Right lobe of liver (tissue), 4 donors: Measurements from ENCODE around the gene TMEM11.

Experiments
- CTCF ChIP-seq, 4 donors: fragments of 200-600 bp in 3 of 4; fragments of 450-650 bp in 1 of 4; IDR thresholded peaks; one replicate each; pipeline versions ENCODE4 v1.5.1 to v1.8.0; 2016 to 2022; ENCODE audit warnings: antibody characterized with exemption in 4 of 4, mild to moderate bottlenecking in 2 of 4
- POLR2A ChIP-seq: fragments of 450-650 bp; IDR thresholded peaks from one replicate; pipeline ENCODE4 v1.6.1; 2017; ENCODE audit warnings: antibody characterized with exemption, mild to moderate bottlenecking
- donor health status: DM: no; HTN: no; CAD: no.
- donor health status: DM: no; HTN: no; CAD: no.
- donor health status: DM: no; HTN: yes; CAD: no.

DNA sequence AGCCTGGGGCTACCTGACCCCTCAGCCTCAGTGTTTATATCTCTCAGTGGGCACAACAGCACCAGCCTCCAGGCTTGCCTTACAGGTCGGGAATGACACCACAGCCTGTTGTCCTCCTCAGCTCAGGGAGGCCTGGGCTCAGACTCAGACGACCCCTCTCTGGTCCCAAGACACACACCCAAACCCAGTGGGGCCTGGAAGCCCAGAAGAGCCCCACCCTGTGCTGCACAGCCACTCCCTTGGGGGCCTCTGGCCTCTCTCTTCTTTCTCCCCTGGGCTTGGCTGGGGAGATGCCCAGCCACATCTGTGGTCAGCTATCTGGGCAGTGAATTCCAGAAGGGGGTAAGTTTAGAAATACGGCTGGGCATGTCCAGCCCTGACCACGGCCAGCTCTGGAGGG, 36.9 kb upstream of the TMEM11 start:
- TF ChIP-seq CTCF (IDR thresholded peaks at IDR 0.05) (no peak), POLR2A (no peak)
